ENCODE results near the gene SEMA4D.
"Not testable (repeated sequence)": the region's sequence is repeated elsewhere in the genome, so short reads cannot be mapped to it uniquely, and the experiment has no call there.

The SEMA4D gene

DNA sequence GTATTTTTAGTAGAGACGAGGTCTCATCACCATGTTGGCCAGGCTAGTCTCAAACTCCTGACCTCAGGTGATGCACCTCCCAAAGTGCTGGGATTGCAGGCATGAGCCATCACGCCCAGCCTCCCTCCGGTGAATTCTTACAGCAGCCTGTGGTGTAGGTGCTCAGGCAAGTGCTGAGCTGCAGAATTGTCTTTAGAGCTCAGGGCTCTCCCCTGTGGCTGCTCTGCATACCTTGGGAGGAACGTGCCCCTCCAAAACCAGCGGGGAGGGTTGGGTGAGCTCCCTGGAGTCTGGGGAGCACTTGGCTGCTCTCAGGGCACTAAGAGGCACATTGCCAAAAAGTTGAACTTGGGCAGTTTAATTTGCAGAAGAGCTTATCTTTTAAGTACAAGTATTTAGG lies 150.3 kb downstream of the SEMA4D start:
- no peak for DNase-seq (ENCODE audit: low read depth)
- H3K4me3 ChIP-seq (ENCODE audit: control insufficient read depth, low read depth, low read length): no peak overlapping the region
- TF ChIP-seq, protein P1, sequence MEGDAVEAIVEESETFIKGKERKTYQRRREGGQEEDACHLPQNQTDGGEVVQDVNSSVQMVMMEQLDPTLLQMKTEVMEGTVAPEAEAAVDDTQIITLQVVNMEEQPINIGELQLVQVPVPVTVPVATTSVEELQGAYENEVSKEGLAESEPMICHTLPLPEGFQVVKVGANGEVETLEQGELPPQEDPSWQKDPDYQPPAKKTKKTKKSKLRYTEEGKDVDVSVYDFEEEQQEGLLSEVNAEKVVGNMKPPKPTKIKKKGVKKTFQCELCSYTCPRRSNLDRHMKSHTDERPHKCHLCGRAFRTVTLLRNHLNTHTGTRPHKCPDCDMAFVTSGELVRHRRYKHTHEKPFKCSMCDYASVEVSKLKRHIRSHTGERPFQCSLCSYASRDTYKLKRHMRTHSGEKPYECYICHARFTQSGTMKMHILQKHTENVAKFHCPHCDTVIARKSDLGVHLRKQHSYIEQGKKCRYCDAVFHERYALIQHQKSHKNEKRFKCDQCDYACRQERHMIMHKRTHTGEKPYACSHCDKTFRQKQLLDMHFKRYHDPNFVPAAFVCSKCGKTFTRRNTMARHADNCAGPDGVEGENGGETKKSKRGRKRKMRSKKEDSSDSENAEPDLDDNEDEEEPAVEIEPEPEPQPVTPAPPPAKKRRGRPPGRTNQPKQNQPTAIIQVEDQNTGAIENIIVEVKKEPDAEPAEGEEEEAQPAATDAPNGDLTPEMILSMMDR (IDR thresholded peaks at IDR 0.05; ENCODE audit: control insufficient read depth, insufficient read depth, low read depth, low read length, missing control alignments): no peak

DNA sequence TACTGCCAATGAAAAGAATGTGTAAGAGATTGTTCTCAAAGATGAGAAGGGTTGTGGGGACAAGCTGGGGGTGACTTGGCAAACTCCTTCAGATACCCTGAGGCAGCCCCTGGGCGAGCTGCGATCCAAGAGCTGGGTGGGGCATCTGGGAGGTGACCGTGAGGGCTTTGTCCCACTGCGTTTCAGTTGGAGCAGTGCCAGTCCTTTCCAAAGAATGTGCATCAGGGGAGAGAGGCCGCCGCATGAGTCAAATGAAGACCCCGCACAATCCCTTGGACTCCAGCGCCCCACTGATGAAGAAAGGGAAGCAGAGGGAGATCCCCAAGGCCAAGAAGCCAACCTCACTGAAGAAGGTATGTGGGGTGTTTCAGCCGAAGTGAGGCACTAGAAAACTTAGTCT lies 151.2 kb downstream of the SEMA4D start:
- no peak for DNase-seq (ENCODE audit: low read depth)
- no peak overlapping the region for H3K4me3 ChIP-seq (ENCODE audit: control insufficient read depth, low read depth, low read length)
- TF ChIP-seq, protein P1 (IDR thresholded peaks at IDR 0.05; ENCODE audit: control insufficient read depth, insufficient read depth, low read depth, low read length, missing control alignments): no peak

DNA sequence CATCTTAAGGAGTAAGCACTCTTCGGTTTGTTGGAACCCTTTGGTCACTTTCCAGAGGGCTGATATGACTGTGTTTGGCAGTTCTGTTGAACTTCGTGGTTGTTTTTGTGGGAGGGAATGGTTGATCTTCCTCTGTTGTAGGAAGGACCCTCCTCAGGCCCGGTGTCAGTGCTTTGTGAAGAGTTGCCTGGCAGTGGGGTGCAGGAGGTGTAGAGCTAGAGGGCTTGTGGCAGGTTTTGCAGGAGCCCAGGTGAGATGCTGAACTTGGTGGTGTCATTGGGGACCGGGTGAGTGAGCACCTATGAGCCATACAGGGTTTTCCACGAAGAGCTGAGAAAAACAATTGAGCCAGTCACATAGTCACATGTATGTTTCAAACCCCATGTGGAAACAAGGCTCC lies 152.4 kb downstream of the SEMA4D start:
- TF ChIP-seq, protein P1 (IDR thresholded peaks at IDR 0.05; ENCODE audit: control insufficient read depth, insufficient read depth, low read depth, low read length, missing control alignments): no peak
- H3K4me3 ChIP-seq (ENCODE audit: control insufficient read depth, low read depth, low read length): no peak overlapping the region
- no peak for DNase-seq (ENCODE audit: low read depth)

DNA sequence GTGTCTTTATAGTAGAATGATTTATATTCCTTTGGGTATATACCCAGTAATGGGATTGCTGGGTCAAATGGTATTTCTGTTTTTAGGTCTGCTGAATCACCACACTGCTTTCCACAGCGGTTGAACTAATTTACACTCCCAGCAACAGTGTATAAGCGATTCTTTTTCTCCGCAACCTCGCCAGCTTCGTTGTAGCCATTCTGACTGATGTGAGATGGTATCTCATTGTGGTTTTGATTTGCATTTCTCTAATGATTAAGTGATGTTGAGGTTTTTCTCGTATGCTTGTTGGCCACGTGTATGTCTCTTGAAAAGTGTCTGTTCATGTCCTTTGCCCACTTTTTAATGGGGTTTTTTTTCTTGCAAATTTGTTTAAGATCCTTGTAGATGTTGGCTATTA lies 154.1 kb downstream of the SEMA4D start:
- DNase-seq (ENCODE audit: low read depth); H3K4me3 ChIP-seq (ENCODE audit: control insufficient read depth, low read depth, low read length): not testable (repeated sequence)

DNA sequence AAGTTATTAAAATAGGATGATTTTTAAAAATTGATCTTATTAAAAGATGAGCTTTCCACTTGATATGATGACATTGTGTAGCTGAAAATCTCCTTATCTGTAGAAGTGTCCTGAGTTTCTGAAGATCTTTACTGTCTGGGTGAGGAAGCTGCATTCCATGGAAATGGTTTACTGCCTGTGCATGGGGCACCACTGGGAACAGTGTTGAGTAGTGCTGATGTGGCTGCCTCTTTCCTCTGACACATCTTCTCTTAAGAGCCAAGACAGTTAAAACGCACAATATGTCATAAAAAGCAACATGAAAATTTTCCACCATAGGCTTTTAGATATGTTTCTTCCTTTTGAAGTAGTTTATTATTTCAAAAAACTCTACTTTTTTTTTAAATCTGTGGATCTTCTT lies 155.0 kb downstream of the SEMA4D start:
- TF ChIP-seq, protein P1 (IDR thresholded peaks at IDR 0.05; ENCODE audit: control insufficient read depth, insufficient read depth, low read depth, low read length, missing control alignments): peak; percentile 11
- no peak for DNase-seq (ENCODE audit: low read depth)
- H3K4me3 ChIP-seq (ENCODE audit: control insufficient read depth, low read depth, low read length): no peak overlapping the region

DNA sequence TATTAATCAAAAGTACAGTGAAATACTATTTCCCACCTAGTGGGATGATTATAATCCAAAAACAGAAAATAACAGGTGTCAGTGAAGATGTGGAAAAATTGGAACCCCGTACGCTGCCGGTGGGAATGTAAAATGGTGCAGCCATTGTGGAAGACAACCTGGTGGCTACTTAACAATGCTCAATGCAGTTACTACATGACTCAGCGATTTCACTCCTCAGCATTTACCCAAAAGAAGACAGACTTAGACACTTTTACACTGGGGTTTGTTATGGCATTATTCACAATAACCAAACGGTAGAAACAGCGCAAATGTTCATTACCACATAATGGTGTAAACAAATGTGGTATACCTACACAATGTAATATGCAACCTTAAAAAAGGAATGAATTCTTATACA lies 155.7 kb downstream of the SEMA4D start:
- no peak overlapping the region for H3K4me3 ChIP-seq (ENCODE audit: control insufficient read depth, low read depth, low read length)
- DNase-seq (ENCODE audit: low read depth): no peak
- TF ChIP-seq, protein P1 (IDR thresholded peaks at IDR 0.05; ENCODE audit: control insufficient read depth, insufficient read depth, low read depth, low read length, missing control alignments): no peak

DNA sequence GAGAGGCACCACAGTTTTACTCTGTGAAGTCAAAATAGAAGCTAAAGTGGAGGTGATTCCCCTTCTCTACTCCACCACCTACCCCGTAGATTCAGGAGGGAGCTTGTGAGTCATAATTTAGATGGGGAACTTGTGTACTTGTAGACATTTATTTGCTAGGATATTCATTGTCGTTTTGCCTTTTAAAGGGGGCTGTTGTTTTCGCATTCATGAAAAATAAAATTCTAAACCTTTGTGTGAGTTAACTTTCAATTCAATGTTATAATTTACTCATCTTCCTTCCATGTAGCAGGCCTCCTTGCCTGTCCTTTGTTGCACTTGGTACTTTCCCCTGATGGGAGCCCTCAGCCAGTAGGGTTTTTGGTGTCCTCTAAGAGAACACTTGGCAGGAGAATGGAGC lies 157.6 kb downstream of the SEMA4D start:
- DNase-seq (ENCODE audit: low read depth): no peak
- H3K4me3 ChIP-seq (ENCODE audit: control insufficient read depth, low read depth, low read length): no peak overlapping the region
- TF ChIP-seq, protein P1 (IDR thresholded peaks at IDR 0.05; ENCODE audit: control insufficient read depth, insufficient read depth, low read depth, low read length, missing control alignments): no peak

All from AG09309 (cell line).